DND-41 (cell line): ENCODE data around the gene TARDBP.

Experiments used
- CTCF ChIP-seq: IDR thresholded peaks from 2 replicates; pipeline ENCODE4 v1.5.1; 2012; ENCODE audit warnings: borderline replicate concordance, low read length, moderate library complexity, mild to moderate bottlenecking; ENCODE audit not compliant: poor library complexity, severe bottlenecking; ENCODE audit errors: extremely low read depth
- EZH2 ChIP-seq: IDR thresholded peaks from 3 replicates; pipeline ENCODE4 v1.6.1; 2012; ENCODE audit warnings: borderline replicate concordance, low read depth, mild to moderate bottlenecking, moderate library complexity, low read length, inconsistent platforms; ENCODE audit not compliant: severe bottlenecking

DNA sequence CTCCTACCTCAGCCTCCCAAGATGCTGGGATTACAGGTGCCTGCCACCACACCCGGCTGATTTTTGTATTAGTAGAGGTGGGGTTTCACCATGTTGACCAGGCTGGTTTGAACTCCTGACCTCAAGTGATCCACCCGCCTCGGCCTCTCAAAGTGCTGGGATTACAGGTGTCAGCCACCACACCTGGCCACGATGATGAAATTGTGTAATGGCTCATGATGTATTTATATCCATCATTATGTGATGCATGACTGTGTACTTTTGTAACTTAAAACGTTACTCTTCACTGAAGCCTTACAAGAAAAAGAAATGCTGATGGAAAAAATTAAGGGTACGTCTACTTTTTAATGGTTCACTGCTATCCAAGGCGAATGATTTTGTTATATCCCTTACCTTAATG is 7.5 kb downstream of the TARDBP start:
- no peak for TF ChIP-seq CTCF
- TF ChIP-seq EZH2, result no peak
